Hepatocyte (in vitro differentiated cells): ENCODE results near the gene VWA5B1.

Source experiments
- EZH2 ChIP-seq: fragments of 200-600 bp; sonication (generic); IDR thresholded peaks from 2 replicates; pipeline ENCODE4 v1.6.1; 2016; ENCODE audit warnings: antibody characterized with exemption, mild to moderate bottlenecking, borderline replicate concordance
- EZH2phosphoT487 ChIP-seq: fragments of 200-600 bp; sonication (generic); IDR thresholded peaks from one replicate; pipeline ENCODE4 v1.6.1; 2018; ENCODE audit warnings: antibody characterized with exemption, mild to moderate bottlenecking, low read depth, moderate library complexity; ENCODE audit not compliant: unreplicated experiment, severe bottlenecking
- TF ChIP-seq, protein P1 (sequence below): fragments of 200-600 bp; sonication (generic); IDR thresholded peaks from 2 replicates; pipeline ENCODE4 v1.5.1; 2016; ENCODE audit warnings: antibody characterized with exemption, mild to moderate bottlenecking; ENCODE audit not compliant: poor library complexity

DNA sequence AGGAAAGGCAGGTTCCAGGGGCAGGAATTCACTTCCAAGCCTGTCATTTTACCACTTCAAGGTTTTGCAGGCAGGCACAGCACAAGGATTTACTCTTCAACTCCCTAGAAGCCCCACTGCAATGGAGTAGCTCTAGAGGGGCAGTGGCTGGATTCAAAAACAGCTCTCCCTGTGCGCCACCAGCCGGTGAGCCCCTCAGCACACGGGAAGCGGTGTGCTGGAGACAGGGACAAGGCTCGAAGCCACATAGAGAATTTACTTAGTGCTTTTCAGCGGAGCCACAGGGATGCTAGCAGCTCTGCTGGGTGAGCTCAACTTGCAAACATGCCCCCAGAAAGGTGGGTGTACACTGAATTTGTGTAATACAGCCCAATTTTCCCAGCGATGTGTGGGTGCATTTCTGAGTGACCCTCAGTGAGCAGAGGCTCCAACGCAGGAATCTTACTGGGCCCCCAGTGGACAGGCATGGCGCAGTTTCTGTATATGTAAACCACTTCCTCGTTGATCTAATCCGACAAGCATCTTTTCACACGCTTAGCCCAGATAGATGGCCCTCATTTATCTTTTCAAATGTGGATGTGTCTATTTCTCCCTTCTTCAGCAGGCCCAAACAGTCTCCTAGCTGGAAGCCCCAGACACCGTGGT is 10.9 kb downstream of the VWA5B1 start:
- TF ChIP-seq, protein P1, sequence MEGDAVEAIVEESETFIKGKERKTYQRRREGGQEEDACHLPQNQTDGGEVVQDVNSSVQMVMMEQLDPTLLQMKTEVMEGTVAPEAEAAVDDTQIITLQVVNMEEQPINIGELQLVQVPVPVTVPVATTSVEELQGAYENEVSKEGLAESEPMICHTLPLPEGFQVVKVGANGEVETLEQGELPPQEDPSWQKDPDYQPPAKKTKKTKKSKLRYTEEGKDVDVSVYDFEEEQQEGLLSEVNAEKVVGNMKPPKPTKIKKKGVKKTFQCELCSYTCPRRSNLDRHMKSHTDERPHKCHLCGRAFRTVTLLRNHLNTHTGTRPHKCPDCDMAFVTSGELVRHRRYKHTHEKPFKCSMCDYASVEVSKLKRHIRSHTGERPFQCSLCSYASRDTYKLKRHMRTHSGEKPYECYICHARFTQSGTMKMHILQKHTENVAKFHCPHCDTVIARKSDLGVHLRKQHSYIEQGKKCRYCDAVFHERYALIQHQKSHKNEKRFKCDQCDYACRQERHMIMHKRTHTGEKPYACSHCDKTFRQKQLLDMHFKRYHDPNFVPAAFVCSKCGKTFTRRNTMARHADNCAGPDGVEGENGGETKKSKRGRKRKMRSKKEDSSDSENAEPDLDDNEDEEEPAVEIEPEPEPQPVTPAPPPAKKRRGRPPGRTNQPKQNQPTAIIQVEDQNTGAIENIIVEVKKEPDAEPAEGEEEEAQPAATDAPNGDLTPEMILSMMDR = no peak
- TF ChIP-seq EZH2phosphoT487 (no peak), EZH2 (no peak)
